ENCODE measurements around the gene SRD5A3.
"Not testable (repeated sequence)": the region's sequence is repeated elsewhere in the genome, so short reads cannot be mapped to it uniquely, and the experiment has no call there.

Gene SRD5A3

DNA sequence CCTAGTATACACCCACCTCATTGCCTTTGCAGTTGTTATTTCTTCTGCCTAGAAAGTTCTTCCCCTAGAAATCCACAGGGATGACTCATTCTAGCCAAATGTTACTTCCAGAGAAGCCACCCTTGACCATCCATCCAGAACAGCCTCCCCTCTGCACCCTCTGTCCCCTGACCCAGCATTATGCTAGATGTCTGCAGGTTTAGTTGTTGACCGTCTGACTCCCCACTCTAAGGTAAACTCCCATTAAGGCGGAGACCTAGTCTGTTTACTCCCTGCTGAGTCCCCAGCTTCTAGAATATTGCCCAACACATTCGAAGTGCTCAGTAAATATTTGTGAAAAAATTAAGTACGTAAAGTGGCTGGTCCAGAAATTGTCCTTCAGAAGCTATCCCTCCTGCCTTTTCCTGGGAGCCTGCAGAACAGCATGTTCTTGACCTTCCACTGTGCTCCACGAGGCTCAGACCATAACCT, 11.0 kb downstream of the SRD5A3 start:
- peak overlapping the region; percentile 16 for H3K27ac ChIP-seq (ENCODE audit: low read depth, low read length)
- no peaks in the 10 kb centered on the region for H3K9me3 ChIP-seq (ENCODE audit: control insufficient read depth in 5 of 5, low read length in 5 of 5)
- H3K4me3 ChIP-seq (ENCODE audit: low read depth in 1 of 5, low read length in 5 of 5) = no peak overlapping the region
- H3K9ac ChIP-seq (ENCODE audit: low read length in 5 of 5) = no peak overlapping the region
- H3K4me1 ChIP-seq (ENCODE audit: control insufficient read depth in 5 of 5, insufficient read depth in 5 of 5, low read length in 5 of 5) = peaks cover 3 to 28% (median 19%) of the 10 kb centered on the region in 5 donors
- no peaks in the 10 kb centered on the region for H3K27me3 ChIP-seq (ENCODE audit: control insufficient read depth in 5 of 5, insufficient read depth in 4 of 5, low read length in 5 of 5)
- peaks cover 0 to 3% (median under 1%) of the 10 kb centered on the region in 5 donors for H3K36me3 ChIP-seq (ENCODE audit: control insufficient read depth in 5 of 5, insufficient read depth in 5 of 5, low read length in 5 of 5)

DNA sequence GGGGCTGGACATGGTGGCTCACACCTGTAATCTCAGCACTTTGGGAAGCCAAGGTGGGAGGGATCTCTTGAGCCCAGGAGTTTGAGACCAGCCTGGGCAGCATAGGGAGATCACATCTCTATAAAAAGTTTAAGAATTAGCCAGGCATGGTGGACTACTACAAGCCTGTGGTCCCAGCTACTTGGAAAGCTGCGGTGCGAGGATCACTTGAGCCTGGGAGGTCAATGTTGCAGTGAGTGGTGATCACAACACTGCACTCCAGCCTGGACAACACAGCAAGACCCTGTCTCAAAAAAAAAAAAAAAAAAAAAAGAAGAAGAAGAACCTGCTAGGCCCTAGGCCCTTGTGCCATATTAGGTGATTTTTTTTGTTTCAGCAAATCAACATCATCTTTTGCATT, 12.2 kb downstream of the SRD5A3 start:
- H3K27ac ChIP-seq (ENCODE audit: low read depth, low read length) = peak overlapping the region; percentile 52
- H3K4me1 ChIP-seq (ENCODE audit: control insufficient read depth in 5 of 5, insufficient read depth in 5 of 5, low read length in 5 of 5) = peaks cover 3 to 25% (median 19%) of the 10 kb centered on the region in 5 donors

DNA sequence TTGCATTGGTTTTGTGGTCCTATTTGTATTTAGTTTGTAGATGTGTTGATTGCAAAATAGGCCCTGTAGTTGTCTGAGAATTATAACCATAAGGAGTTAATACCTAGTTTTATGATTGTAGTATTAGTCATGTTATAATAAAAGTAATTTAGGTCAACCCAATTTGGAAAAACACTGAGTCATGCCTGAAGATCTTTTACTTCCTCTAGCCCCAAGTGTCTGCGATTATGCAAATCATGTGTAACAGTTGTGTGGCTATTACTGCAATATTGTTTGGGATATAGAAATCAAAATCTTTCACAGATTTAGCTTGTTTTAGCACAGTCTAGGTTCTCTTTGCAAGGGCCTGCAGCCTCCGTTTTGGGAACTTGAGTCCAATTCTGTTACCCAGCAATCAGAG, 12.6 kb downstream of the SRD5A3 start:
- Histone ChIP-seq H3K27ac (ENCODE audit: low read depth, low read length) (peak overlapping the region; percentile 74), H3K9ac (ENCODE audit: low read length in 5 of 5) (no peak overlapping the region), H3K27me3 (ENCODE audit: control insufficient read depth in 5 of 5, insufficient read depth in 4 of 5, low read length in 5 of 5) (no peaks in the 10 kb centered on the region), H3K36me3 (ENCODE audit: control insufficient read depth in 5 of 5, insufficient read depth in 5 of 5, low read length in 5 of 5) (peaks cover 0 to 5% (median 0%) of the 10 kb centered on the region in 5 donors), H3K9me3 (ENCODE audit: control insufficient read depth in 5 of 5, low read length in 5 of 5) (no peaks in the 10 kb centered on the region), H3K4me3 (ENCODE audit: low read depth in 1 of 5, low read length in 5 of 5) (no peak overlapping the region), H3K4me1 (ENCODE audit: control insufficient read depth in 5 of 5, insufficient read depth in 5 of 5, low read length in 5 of 5) (peaks cover 3 to 25% (median 19%) of the 10 kb centered on the region in 5 donors)

More for the DNA sequence above, 12.2 kb downstream of the SRD5A3 start:
- H3K9ac ChIP-seq (ENCODE audit: low read length in 5 of 5) = no peak overlapping the region
- H3K4me3 ChIP-seq (ENCODE audit: low read depth in 1 of 5, low read length in 5 of 5) = no peak overlapping the region
- H3K36me3 ChIP-seq (ENCODE audit: control insufficient read depth in 5 of 5, insufficient read depth in 5 of 5, low read length in 5 of 5) = peaks cover 0 to 3% (median 0%) of the 10 kb centered on the region in 5 donors
- no peaks in the 10 kb centered on the region for H3K27me3 ChIP-seq (ENCODE audit: control insufficient read depth in 5 of 5, insufficient read depth in 4 of 5, low read length in 5 of 5)
- no peaks in the 10 kb centered on the region for H3K9me3 ChIP-seq (ENCODE audit: control insufficient read depth in 5 of 5, low read length in 5 of 5)

DNA sequence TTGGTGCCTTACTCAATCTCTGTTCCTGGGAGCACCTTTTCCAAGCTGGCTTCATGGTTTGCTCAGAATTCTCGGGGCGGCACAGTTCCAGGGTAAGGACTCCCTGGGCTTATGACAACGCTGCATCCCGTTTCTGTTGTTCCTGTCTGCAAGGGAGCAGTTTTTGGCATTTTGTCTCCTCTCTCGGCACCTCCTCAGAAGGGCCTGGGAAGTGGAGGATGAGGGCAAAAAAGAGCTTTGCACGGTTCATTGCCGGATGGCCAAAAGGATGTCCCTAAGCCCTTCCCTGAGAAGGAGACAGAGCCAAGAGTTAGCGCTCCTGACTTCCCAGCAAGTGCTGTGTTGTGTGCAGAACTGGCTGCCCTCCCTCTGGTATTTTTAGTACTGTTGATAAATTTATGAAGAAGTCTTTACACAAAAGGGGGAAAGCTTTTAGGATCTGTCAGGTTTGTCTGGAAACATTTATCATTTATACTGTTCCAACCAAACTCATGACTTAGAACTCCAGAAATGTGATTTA, 13.4 kb downstream of the SRD5A3 start:
- peak overlapping the region; percentile 74 for H3K27ac ChIP-seq (ENCODE audit: low read depth, low read length)
- no peaks in the 10 kb centered on the region for H3K27me3 ChIP-seq (ENCODE audit: control insufficient read depth in 5 of 5, insufficient read depth in 4 of 5, low read length in 5 of 5)
- H3K9ac ChIP-seq (ENCODE audit: low read length in 5 of 5) = peak overlapping the region in 2 of 5 donors; percentile 20 to 53

DNA sequence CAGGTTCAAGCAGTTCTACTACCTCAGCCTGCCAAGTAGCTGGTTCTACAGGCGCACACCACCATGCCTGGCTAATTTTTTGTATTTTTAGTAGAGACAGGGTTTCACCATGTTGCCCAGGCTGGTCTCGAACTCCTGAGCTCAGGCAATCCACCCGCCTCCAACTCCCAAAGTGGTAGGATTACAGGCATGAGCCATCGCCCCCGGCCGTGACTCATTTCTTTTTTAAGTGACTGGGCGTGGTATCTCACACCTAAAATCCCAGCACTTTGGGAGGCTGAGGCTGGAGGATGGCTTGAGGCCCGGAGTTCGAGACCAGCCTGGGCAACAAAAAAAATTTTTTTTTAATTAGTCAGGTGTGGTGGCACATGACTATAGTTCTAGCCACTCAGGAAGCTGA, 16.9 kb downstream of the SRD5A3 start:
- H3K4me1 ChIP-seq (ENCODE audit: control insufficient read depth in 5 of 5, insufficient read depth in 5 of 5, low read length in 5 of 5) = peaks cover 3 to 29% (median 17%) of the 10 kb centered on the region in 5 donors
- not testable (repeated sequence) for H3K27me3 ChIP-seq (ENCODE audit: control insufficient read depth in 5 of 5, insufficient read depth in 4 of 5, low read length in 5 of 5); H3K9ac ChIP-seq (ENCODE audit: low read length in 5 of 5); H3K9me3 ChIP-seq (ENCODE audit: control insufficient read depth in 5 of 5, low read length in 5 of 5); H3K4me3 ChIP-seq (ENCODE audit: low read depth in 1 of 5, low read length in 5 of 5); H3K27ac ChIP-seq (ENCODE audit: low read depth, low read length)
- H3K36me3 ChIP-seq (ENCODE audit: control insufficient read depth in 5 of 5, insufficient read depth in 5 of 5, low read length in 5 of 5) = peaks cover 6 to 22% (median 16%) of the 10 kb centered on the region in 5 donors

More for the DNA sequence above, 13.4 kb downstream of the SRD5A3 start:
- no peaks in the 10 kb centered on the region for H3K9me3 ChIP-seq (ENCODE audit: control insufficient read depth in 5 of 5, low read length in 5 of 5)
- peaks cover 3 to 25% (median 19%) of the 10 kb centered on the region in 5 donors for H3K4me1 ChIP-seq (ENCODE audit: control insufficient read depth in 5 of 5, insufficient read depth in 5 of 5, low read length in 5 of 5)
- peak overlapping the region; percentile 1 to 39 (median 5) for H3K4me3 ChIP-seq (ENCODE audit: low read depth in 1 of 5, low read length in 5 of 5)
- H3K36me3 ChIP-seq (ENCODE audit: control insufficient read depth in 5 of 5, insufficient read depth in 5 of 5, low read length in 5 of 5) = peaks cover 0 to 7% (median 4%) of the 10 kb centered on the region in 5 donors

DNA sequence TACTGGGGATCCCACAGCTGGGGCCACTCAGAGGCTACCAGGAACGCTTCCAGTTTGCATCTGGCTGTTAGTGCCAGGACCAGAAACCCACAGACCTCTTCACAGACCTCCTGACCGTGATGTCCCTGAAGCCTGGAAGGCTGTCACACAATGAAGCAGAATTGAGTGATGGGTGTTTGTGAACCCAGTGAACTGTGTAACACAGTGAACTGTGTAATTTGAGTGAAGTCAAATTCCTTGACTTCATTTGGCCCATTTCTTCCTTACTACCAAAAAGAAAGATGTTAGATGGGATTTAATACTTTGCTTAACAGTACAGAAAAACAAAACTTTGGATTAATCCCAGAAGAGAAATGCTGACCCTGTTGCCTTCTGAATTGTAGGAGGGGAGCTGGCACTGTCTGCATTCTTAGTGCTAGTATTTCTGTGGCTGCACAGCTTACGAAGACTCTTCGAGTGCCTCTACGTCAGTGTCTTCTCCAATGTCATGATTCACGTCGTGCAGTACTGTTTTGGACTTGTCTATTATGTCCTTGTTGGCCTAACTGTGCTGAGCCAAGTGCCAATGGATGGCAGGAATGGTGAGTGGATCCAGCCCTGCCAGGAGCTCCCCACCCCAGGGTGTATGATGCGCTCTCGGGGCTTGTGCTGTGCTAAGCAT, 17.8 kb downstream of the SRD5A3 start:
- Histone ChIP-seq H3K9ac (ENCODE audit: low read length in 5 of 5) (no peak overlapping the region), H3K4me1 (ENCODE audit: control insufficient read depth in 5 of 5, insufficient read depth in 5 of 5, low read length in 5 of 5) (peaks cover 3 to 25% (median 9%) of the 10 kb centered on the region in 5 donors), H3K27me3 (ENCODE audit: control insufficient read depth in 5 of 5, insufficient read depth in 4 of 5, low read length in 5 of 5) (no peaks in the 10 kb centered on the region), H3K36me3 (ENCODE audit: control insufficient read depth in 5 of 5, insufficient read depth in 5 of 5, low read length in 5 of 5) (peaks cover 6 to 22% (median 16%) of the 10 kb centered on the region in 5 donors), H3K4me3 (ENCODE audit: low read depth in 1 of 5, low read length in 5 of 5) (no peak overlapping the region), H3K27ac (ENCODE audit: low read depth, low read length) (no peak overlapping the region), H3K9me3 (ENCODE audit: control insufficient read depth in 5 of 5, low read length in 5 of 5) (no peaks in the 10 kb centered on the region)

DNA sequence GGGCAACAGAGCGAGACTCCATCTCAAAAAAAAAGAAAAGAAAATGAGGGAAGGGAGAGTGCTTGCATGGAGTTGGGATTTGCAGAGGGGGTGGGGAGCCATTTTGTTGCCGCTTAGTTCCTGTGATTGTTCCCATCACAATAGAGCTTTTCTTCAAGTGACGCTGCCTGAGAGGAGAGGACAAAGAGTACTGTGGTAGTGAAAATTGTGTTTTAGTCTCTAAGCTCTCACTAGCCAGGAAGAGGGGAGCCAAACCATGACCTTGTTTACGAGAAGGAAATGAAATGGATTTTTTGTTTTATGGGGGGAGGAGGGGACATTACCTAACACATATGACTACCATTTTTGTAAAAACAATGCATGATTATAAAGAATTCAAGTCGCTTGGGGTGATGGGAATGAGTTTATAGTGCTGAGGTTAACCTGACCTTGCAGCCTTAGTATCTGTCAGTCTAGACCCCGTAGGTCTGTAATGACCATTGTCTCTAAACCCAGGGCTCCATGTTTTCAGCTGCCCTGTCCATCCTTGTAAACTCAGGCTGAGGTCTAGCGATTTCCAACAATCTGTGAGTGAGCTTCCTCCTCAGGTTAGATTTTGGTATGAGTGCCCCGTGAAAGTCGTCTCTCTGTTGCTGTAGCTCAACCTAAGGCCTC, 18.8 kb downstream of the SRD5A3 start:
- Histone ChIP-seq H3K36me3 (ENCODE audit: control insufficient read depth in 5 of 5, insufficient read depth in 5 of 5, low read length in 5 of 5) (peaks cover 7 to 30% (median 19%) of the 10 kb centered on the region in 5 donors), H3K27ac (ENCODE audit: low read depth, low read length) (no peak overlapping the region), H3K4me3 (ENCODE audit: low read depth in 1 of 5, low read length in 5 of 5) (no peak overlapping the region), H3K27me3 (ENCODE audit: control insufficient read depth in 5 of 5, insufficient read depth in 4 of 5, low read length in 5 of 5) (no peaks in the 10 kb centered on the region), H3K9ac (ENCODE audit: low read length in 5 of 5) (no peak overlapping the region), H3K4me1 (ENCODE audit: control insufficient read depth in 5 of 5, insufficient read depth in 5 of 5, low read length in 5 of 5) (peaks cover 0 to 15% (median 0%) of the 10 kb centered on the region in 5 donors), H3K9me3 (ENCODE audit: control insufficient read depth in 5 of 5, low read length in 5 of 5) (no peaks in the 10 kb centered on the region)

DNA sequence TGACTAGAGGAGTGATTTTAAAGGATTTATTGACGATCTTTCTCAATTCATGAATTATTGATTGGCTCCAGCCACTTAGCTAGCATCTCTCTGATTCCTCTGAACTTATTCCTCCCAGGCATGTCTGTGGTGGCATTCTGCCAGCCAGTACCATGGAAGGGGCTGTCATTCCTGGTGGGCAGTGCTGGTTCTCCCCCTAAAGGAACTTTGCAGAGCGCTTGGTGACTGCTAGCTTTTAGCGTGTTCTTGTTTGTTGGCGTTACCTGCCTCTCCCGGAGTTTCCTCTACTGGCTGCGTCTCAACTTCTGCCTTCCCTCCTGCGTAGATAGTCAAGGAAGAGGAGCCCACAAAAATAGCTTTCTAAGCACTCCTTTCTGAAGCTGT, 19.3 kb downstream of the SRD5A3 start:
- Histone ChIP-seq H3K4me3 (ENCODE audit: low read depth in 1 of 5, low read length in 5 of 5) (no peak overlapping the region), H3K36me3 (ENCODE audit: control insufficient read depth in 5 of 5, insufficient read depth in 5 of 5, low read length in 5 of 5) (peaks cover 10 to 31% (median 19%) of the 10 kb centered on the region in 5 donors), H3K9ac (ENCODE audit: low read length in 5 of 5) (no peak overlapping the region), H3K4me1 (ENCODE audit: control insufficient read depth in 5 of 5, insufficient read depth in 5 of 5, low read length in 5 of 5) (peaks cover 0 to 15% (median 0%) of the 10 kb centered on the region in 5 donors), H3K27me3 (ENCODE audit: control insufficient read depth in 5 of 5, insufficient read depth in 4 of 5, low read length in 5 of 5) (no peaks in the 10 kb centered on the region), H3K9me3 (ENCODE audit: control insufficient read depth in 5 of 5, low read length in 5 of 5) (no peaks in the 10 kb centered on the region), H3K27ac (ENCODE audit: low read depth, low read length) (no peak overlapping the region)

DNA sequence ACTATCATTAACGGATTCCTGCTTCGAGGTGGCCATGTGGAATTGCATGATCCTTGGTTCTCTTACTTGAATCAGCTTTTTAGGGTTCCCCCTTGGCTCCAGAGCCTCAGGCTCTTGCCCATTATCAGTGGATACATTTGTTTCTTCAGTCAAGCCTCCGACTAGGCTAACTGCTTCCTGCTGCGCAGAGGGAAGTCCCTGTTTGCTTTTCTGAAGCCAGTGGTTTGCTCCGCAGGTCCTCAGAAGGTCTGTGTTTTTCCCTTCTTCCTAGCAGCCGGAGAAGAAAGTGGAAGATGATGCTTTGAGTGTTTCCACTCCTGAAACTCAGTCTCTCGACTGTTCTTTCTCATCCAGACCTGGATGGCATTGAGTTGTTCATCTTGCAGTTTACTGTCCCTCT, 20.6 kb downstream of the SRD5A3 start:
- no peak overlapping the region for H3K9ac ChIP-seq (ENCODE audit: low read length in 5 of 5)
- H3K27ac ChIP-seq (ENCODE audit: low read depth, low read length) = no peak overlapping the region
- no peaks in the 10 kb centered on the region for H3K9me3 ChIP-seq (ENCODE audit: control insufficient read depth in 5 of 5, low read length in 5 of 5)
- no peaks in the 10 kb centered on the region for H3K27me3 ChIP-seq (ENCODE audit: control insufficient read depth in 5 of 5, insufficient read depth in 4 of 5, low read length in 5 of 5)
- H3K36me3 ChIP-seq (ENCODE audit: control insufficient read depth in 5 of 5, insufficient read depth in 5 of 5, low read length in 5 of 5) = peaks cover 13 to 34% (median 19%) of the 10 kb centered on the region in 5 donors
- H3K4me3 ChIP-seq (ENCODE audit: low read depth in 1 of 5, low read length in 5 of 5) = no peak overlapping the region
- peaks cover 0 to 15% (median 0%) of the 10 kb centered on the region in 5 donors for H3K4me1 ChIP-seq (ENCODE audit: control insufficient read depth in 5 of 5, insufficient read depth in 5 of 5, low read length in 5 of 5)

Measured in subcutaneous abdominal adipose tissue (tissue), 5 donors.